HG03066 (cell line): Measurements from ENCODE around the gene CNNM4.

Experiments used
- ATAC-seq: cut with Tn5 transposase; IDR thresholded peaks from one replicate; pipeline ENCODE4 v1.9.1; 2021; ENCODE audit warnings: low read depth; ENCODE audit not compliant: unreplicated experiment

The CNNM4 gene

DNA sequence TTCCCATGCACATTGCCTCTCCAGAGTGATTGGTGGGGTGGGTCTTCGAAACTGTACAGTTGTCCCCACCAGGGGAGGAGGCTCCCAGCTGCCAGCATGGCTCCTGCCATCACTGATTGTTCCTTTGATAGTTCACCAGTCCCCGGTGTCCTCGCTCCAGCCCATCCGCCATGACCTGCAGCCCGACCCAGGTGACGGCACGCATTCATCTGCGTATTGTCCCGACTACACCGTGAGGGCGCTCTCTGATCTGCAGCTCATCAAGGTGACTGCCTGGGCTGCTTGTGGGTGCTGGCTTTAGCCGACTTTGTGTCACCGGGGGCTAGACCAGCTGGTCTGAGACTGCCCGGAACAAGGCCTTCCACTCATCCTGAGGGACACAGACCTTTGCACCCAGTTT, 67.7 kb downstream of the CNNM4 start:
- ATAC-seq, result no peak

DNA sequence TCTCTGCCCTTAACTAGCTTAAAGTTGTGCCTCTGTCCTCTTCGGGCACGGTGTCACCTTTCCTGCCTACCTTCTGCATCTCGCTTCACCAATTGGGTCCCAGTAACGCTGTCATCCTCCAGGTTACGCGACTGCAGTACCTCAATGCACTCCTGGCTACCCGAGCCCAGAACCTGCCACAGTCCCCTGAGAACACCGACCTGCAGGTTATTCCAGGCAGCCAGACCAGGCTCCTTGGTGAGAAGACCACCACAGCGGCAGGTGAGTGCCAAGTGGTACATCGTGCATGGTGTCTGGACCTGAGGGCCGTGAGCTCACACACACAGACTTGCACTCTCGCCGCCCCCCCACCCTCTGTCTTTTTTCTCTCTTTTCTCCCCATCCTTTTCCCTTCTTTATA, 68.2 kb downstream of the CNNM4 start:
- ATAC-seq, result no peak

DNA sequence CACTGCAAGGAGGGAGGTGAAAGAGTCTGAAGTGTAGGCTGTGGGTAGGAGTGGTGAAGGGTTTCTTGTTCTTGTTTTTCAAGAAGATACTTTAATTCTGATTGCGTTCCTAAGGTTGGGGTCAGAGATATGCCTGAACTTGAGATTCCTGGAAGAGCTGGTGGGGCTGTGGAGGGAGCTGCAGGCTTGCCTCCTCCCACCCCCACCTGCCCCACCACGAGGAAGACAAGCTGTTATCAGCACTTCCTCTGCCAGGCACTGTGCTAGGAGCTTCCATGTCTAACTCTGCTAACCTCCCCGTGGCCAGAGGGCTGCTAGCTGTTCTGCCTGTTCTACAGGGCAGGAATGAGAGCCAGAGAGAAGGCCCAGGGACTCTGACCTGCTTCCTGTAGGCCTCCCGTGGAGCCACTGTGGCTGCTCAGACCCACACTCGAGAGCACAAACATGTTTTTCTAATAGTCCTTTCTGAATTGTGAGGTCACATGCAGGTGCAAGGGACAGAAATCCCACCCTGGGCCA, 69.4 kb downstream of the CNNM4 start:
- ATAC-seq, result no peak

DNA sequence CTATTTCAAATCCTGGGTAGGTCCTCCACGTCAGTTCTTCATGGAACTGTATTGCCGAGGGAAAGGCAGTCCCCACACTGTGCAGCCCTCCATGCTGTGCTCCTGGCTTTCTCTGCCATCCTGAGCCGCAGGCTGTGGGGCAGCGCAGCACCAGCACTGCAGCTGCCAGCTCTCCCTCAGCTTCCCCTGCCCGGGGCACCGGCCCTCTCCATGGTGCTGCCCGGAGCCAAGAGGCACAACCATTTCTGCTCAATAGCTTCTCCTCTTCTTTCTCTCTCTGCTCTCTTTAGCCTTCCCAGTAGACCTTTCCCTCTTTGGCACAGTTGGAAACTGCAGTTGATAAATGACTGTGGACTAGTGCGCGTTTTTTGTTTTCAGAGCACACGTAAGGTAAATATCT, 71.0 kb downstream of the CNNM4 start:
- no peak for ATAC-seq

DNA sequence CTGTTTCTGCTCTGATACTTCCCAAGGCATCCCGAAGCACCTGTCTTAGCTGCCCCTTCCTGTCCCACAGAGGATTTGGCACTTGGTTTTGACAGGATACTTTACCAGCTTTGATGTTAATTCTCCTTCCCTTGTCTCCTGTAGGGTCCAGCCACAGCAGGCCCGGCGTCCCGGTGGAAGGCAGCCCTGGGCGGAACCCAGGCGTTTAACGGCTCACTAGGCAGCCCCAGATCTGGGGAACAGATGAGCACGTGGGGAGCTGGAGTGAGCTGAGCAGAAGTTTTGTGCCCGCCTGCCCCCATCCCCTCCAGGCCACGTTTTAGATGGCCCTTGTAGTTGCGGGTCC, 71.7 kb downstream of the CNNM4 start:
- no peak for ATAC-seq

DNA sequence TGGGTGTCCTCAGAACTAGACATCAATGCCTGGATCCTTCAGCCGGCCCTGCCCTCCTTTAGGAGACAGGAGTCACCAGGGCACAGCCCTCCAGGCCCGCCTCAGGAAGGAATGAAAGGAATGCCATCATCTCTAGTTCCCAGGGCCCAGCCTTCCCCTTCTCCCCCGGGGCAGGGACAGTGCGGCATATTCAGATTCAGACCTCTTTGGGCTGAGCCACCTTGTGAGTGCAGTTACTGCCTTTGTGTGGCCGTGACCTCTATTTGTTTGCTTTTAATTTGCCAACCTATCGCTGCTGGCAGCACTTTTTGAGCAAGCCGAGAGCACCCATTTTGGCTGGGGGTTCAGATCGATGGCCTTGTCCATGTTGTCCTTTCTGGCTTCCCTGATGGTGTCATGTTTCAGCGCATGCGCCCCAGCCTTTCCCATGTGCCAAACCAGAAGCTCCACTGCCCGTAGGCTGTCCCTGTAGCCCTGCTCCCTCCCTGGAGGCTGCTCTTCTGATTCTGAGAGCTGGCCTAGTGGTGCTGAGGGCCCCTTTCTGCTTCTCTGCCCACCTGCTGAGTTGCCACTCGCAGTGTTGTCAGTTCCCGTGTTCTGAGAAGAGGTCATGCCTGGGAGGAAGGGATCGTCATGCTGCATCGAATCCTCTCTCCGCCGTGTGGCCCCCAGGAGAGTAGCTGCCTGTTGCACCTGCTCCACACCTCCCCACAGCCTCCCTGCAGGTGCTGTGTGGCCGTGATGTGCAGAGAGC, 72.2 kb downstream of the CNNM4 start:
- no peak for ATAC-seq

DNA sequence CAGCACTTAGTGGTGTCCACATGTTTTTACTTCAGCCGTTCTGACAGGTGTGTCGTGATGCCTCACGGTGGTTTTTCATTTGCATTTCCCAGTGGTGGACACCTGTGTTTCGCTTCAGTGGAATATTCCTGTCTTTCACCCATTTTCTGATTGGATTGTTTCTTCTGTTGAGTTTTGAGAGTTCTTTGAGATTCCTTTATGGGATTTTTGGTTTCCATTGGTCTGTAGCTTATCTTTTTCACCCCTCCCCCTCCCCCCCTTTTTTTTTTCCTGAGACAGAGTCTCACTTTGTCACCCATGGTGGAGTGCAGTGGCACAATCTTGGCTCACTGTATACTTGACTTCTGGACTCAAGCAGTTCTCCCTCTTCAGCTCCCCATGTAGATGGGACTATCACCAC, 75.1 kb downstream of the CNNM4 start:
- no peak for ATAC-seq

DNA sequence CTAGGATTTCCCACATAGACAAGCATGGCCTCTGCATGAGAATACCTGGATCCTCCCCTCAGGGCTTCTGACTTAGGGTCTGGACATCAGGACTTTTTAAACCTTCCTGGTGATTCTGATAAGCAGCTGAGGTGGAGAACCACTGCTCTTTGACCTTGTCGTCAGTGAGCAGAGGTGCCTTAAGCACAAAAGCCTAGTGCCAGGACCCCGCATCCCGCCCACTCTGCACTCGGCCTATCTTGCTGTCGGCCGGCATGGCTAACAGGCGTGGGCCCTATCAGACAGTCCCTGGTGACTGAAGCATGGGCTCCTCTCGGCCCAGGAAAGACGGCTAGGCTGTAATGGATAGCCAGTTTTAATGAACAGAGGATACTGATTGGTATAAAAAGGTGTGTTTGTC, 76.9 kb downstream of the CNNM4 start:
- ATAC-seq, result no peak

DNA sequence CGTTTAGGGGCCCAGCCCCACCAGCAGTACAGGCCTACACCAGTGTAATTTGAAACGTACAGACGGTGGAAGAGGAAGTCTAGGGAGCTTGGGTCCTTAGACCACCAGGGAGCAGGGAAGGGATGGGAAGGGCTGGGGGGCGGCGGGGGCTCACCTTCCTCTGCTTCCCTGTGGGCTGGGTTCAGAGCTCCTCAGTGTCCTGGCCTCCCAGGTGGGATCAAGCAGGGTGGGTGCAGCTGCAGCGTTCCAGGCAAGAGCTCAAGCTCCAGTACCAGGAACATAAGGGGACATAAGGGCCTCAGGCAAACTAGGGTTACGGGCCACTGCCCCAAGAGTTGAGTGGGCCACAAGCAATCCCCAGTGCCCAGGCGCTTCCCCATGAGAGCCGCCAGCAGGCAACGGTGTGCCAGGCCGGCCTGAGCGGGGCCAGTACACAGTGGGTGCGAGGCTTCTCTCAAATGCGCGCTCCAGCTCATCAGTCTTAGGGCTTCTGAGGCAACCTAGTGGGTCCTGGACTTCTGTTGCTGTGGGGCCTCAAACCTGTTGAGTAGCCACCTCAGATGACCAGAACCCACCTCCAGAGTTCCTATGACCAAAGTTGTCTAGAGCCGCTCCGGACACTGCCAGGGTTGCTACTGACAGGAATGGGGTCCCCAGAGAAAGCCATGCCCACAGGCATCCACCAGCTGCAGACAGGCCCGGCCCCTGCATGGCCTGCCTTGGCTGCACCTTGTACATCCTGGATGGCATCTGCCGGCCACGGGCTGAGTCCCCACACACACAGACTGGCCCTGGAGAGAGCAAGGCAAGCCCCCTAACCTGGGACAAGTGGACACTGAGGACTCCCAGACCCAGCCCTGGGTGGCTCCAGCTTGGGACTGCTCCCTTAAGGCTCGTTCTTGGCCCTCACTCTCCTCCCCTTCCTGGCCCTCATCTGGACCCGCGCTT, 77.9 kb downstream of the CNNM4 start:
- no peak for ATAC-seq

DNA sequence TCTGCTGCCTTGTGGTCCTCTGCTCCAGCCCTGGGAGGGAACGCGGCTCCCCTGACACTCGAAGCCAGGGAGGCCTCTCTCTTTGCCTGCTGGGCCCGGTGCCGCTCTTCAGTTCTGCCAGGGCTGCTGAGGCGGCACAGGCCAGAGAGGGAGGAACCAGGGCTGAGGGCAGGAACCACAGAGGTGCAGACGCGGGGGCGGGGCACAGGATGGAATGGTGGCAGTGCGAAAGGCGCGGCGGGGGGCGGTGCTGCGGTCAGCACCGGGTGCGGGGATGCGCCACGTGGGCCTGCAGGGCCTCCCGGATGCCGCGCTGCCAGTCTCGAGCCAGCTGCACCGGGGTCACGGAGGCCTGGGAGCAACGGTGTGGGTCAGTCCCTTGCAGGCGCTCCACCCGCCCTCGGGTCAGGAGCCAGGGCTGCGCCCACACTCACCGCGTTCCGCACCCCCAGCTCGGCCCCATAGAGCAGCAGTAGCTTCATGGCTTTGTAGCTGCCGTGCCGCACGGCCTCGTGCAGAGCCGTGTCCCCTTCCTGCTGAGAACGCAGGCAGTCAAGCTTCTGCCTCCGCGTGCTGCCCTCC, 78.7 kb downstream of the CNNM4 start:
- ATAC-seq, result peak; percentile 47

DNA sequence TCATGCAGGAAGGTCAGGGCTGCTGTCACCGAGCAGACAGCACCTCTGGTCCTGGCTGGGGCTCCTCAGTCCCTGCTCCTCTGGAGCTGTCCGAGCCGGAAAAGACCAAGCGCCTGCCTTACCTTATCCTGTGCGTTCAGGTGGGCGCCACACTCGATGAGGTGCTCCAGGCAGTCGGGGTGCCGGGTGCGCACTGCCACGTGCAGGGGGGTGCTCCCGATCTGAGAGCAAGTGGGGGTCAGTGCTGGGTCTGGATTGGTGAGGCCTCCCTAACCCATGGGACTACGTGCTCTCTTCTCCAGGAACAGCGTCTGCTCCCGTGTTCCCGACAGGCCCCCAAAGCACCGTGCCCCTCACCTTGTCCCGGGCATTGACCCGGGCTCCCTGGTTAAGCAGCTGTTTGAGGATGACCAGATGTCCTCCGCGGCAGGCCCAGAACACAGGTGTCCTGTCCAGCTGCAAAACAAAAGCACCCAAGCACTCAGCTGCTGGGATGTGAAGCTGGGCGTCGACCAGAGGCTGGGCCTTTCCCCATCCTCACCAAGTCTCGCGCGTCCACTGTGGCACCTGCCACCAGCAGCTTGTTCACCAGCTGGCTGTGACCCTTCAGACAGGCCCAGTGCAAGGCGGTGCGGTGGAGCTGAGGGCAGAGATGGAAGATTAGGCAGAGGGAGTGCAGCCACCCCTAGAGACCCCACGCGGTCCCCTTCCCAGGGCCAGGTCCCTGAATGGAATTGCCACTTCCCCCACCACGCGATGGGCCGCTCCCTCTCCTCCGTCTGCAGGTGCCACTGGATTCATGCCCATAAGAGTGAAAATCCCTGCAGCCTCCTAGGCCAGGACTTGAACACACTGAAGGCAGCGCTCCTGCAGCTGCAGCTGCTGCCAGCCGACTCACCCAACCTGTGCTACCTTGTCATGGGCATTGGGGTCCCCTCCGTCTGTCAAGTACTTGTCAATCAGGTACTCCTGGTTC, 79.5 kb downstream of the CNNM4 start:
- ATAC-seq, result no peak

DNA sequence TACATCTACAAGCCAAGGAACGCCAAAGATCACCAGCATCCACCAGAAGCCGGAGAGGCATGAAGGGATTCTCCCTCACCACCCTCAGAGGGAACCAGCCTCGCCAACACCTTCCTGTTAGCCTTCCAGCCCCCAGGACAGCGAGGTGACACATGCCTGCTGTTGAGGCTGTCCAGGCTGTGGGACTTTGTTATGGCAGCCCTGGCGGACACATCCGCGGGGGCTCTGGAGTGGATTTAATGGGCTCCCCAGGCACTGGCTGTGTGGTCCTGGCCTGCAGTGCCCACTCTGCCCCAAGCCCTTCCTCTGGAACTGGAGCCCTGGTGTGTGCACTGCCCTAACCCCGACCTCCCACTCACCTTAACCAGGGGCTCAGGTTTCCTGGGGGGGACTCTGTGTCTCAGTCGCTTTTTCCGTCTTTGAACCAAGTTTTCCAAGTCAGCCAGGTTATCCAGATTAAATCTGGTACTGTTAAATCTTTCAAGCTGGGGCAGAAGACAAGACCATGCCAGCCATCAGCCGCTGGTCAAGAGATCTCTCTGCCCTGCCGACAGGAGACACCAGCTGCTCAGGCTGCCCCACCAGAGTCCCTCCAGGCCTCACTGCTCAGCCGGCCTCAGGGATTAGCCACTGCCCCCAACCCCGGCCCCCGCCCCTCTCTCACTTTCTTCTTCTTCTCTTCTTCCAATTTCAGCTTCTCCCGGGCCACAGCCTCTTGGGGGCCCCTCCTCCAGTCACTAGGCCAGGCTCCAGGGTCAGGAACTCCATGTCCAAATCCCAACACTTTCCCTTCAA, 81.2 kb downstream of the CNNM4 start:
- ATAC-seq, result no peak

DNA sequence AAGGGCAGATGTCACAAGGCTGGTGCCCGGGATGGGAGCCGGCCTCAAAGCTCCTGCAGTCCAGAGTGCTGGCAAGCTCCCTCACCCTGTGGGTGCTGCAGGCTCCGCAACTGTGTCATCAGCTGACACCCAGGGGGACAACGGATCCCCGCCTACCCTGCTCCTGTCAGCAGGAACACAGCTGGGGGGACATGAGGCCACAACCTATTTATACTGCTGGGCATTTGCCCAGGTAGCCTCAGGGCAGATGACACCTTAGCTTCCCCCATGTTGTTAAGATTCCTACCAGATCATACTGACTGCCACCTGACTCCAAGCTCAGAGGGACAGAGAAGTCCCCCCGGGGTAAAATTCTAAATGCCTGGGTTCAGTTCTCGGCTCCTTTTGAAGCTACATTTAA, 81.9 kb downstream of the CNNM4 start:
- no peak for ATAC-seq

DNA sequence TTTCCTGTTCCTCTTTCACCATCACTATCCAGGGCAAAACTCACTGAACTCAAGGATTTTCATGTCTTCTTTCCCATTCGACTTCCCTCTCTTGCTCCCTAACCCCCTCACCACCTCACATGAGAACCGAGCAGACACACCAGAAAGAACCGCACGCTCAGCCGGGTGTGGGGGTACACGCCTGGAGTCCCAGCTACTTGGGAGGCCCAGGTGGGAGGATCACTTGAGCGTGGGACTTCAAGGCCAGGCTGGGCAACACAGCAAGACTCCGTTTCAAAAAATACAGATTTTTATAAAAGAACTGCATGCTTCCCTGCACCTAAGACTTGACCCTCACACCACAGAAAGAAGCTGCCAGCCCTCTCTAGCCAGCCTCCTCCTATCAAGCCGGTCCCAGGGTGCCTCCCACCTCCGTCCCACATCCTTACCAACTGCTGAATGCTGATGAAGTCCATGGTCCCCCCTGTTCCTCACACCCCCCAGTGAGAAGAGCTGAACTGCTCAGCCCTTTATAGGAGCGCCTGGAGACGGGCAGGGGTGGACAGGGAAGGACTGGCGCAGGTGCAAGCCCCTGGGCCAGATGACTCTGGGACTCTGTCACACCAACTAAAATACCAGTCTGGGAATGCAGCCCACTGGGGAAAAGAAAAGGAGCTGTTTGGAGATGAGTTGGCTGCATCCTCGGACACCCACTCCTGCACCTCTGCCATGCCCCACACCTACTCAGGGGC, 83.0 kb downstream of the CNNM4 start, which contains the start of gene ANKRD23:
Gene ANKRD23, minus strand, starts transcription at position 484 of the 731 bp plus-strand sequence. Its CDS starts 29 bp downstream, at position 455.
- no peak for ATAC-seq

DNA sequence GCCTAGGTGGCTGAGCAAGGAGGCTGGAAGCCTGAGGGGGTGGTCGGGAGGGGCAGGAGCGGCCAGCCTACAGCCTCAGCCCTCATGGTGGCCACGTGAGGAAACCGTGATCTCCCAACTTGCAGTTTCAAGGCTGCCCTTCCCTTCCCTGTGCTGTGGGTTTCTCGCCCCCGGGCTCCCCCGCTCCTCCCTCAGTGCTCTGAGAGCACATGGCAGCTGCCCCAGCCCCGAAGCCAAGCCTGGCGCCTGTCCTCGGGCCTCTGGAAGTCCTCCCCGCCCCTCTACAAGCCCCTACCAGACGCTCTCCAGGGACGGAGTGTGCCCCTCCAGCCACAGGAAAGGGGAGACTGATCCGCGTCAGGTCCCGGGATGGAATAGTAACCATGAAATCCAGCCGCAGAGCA, 83.7 kb downstream of the CNNM4 start:
- no peak for ATAC-seq

DNA sequence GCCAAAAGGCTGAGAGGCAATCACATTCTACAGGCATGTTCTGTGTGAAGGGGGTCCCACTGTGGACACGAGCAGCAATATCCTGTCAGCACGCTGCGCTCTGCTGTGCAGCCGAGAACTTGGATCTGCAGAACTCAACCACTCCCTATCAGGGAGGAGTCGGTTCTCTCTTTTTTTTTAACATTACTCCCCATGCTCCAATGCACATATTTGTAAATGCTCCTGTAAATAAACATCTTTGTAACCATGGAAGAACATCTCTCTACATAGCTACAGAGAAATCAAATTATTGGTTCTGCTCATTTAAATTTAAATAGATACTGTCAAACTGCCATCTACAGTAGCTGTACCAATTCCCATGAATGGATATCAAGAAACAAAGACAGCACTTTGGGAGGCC, 86.1 kb downstream of the CNNM4 start:
- ATAC-seq, result no peak

DNA sequence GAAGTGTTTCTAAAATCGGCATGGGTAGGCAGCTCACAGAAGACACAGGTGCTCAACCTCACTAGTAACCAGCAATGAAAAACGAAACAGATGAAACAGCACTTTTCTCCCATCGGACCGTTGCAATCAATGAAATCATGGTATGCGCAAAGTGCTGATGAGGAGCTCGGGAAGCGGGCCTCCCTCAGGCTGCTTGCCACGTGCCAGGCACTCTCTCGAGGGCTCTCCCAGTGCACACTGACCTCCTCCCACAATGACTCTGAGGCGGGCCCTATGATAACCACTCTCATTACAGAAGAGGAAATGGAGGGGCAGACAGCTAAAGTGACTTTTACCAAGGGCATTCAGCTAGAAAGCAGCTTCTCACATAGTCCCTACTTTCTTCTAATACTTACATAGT, 86.9 kb downstream of the CNNM4 start:
- ATAC-seq, result no peak

DNA sequence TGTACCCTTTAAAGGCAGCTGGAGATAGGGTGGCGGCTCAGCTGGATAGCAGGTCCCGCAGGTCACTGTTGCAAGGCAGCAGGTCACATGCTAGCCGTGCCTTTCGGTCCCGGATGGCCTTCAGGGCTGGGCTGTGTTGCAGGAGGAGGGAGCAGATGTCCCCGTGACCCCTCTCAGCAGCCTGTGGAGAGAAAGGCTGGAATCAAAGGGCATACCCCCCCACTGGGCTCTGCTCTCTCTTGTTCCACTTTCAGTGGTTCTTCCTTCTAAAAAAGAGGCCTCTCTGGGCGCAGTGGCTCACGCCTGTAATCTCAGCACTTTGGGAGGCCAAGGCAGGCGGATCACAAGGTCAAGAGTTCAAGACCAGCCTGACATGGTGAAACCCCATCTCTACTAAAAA, 87.6 kb downstream of the CNNM4 start:
- no peak for ATAC-seq

DNA sequence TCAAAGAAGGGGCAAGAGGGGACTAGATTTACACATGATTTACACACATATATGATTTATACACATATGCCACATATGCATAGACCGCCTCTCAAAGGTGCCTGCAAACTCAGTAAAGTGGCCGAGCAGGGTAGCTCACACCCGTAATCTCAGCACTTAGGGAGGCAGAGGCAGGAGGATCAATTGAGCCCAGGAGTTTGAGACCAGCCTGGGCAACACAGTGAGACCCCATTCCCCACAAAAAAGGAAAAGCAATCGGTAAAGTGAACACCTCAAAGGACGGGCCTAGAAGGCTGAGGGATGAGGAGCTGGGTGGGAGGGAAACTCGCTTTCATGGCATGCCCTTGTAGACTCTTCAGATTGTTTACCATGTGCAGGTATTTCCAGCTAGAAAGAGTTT, 92.0 kb downstream of the CNNM4 start:
- ATAC-seq, result no peak
